WI38 (cell line): ENCODE results near the gene C10orf67.

Experiments
- H3K4me3 ChIP-seq: 2 replicates; pipeline ENCODE4 v1.5.1; 2011; ENCODE audit warnings: low read depth, mild to moderate bottlenecking, control low read depth, low read length
- CTCF ChIP-seq: IDR thresholded peaks from 2 replicates; pipeline ENCODE4 v1.5.1; 2012; ENCODE audit warnings: low read depth, mild to moderate bottlenecking, control low read depth, low read length

C10orf67 gene

GRCh38 chr10:23345861-23346260 lies 1.3 kb upstream of the C10orf67 start:
- TF ChIP-seq CTCF = no peak
- H3K4me3 ChIP-seq = no peak overlapping the region

- TF ChIP-seq CTCF = no peak
- H3K4me3 ChIP-seq = no peak overlapping the region
Measured at GRCh38 chr10:23343591-23344240, 881 bp downstream of the C10orf67 start.

GRCh38 chr10:23342213-23342884 lies 2.2 kb downstream of the C10orf67 start:
- TF ChIP-seq CTCF = no peak
- H3K4me3 ChIP-seq = no peak overlapping the region

GRCh38 chr10:23341004-23341403 lies 3.6 kb downstream of the C10orf67 start:
- no peak overlapping the region for H3K4me3 ChIP-seq
- no peak for TF ChIP-seq CTCF

GRCh38 chr10:23340354-23340753 lies 4.2 kb downstream of the C10orf67 start:
- no peak for TF ChIP-seq CTCF

GRCh38 chr10:23338886-23339285 lies 5.7 kb downstream of the C10orf67 start:
- no peak for TF ChIP-seq CTCF
- no peak overlapping the region for H3K4me3 ChIP-seq

More at GRCh38 chr10:23340354-23340753, 4.2 kb downstream of the C10orf67 start:
- no peak overlapping the region for H3K4me3 ChIP-seq

GRCh38 chr10:23338155-23338828 lies 6.3 kb downstream of the C10orf67 start:
- H3K4me3 ChIP-seq = no peak overlapping the region
- TF ChIP-seq CTCF = no peak
